ENCODE data around the gene MEIS3.
A peak's percentile ranks its signal among the peaks of the same experiment; 100 is the strongest.
"Not testable (repeated sequence)": the region's sequence is repeated elsewhere in the genome, so short reads cannot be mapped to it uniquely, and the experiment has no call there.

Gene MEIS3

DNA sequence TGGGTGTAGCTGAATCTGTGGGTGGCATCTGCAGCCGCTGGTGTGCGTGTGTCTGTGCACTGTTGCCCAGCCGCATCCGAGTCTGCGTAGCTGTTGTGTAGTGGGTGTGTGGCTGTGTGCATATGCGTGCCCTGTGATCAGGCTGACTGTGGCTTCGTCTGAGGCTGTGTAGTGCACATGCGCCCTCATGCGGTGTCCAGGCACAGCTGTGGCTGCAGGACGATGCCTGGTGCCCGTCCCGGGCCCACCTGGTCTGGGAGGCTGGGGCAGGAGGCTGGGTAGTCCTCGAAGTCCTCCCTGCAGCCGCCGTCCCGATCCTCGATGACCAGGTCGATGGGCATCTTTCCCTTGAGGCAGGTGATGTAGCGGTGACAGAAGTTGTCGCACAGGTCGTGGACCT is 4.9 kb downstream of the MEIS3 start:
- no peak for DNase-seq

- DNase-seq, result no peak
Observed at GRCh38 chr19:47413941-47414340, 5.4 kb downstream of the MEIS3 start.

DNA sequence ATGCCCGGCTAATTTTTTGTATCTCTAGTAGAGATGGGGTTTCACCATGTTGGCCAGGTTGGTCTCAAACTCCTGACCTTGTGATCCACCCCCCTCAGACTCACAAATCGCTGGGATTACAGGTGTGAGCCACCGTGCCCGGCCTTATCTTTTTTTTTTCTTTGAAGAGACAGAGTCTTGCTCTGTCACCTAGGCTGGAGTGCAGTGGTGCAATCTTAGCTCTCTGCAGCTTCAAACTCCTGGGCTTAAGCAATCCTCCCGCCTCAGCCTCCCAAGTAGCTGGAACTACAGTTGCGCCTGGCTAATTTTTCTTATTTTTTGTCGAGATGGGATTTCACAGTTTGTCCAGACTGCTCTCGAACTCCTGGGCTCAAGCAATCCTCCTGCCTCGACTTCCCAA is 7.6 kb downstream of the MEIS3 start:
- DNase-seq, result not testable (repeated sequence)

DNA sequence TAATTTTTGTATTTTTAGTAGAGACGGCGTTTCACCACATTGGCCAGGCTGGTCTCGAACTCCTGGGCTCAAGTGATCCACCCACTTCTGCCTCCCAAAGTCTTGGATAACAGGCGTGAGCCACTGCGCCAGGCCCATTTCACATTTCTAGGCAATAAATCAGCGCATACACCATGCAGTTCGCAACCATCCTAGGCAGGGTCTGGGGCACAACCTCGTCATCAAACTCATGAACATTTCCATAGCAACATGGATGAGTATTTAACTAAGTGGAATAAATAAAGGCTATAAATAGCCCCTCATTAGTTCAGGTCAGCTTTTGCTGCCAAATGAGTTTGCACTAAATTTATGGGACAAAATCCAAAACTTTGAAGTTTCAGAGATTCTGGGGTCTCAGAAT is 8.2 kb downstream of the MEIS3 start:
- no peak for DNase-seq

DNA sequence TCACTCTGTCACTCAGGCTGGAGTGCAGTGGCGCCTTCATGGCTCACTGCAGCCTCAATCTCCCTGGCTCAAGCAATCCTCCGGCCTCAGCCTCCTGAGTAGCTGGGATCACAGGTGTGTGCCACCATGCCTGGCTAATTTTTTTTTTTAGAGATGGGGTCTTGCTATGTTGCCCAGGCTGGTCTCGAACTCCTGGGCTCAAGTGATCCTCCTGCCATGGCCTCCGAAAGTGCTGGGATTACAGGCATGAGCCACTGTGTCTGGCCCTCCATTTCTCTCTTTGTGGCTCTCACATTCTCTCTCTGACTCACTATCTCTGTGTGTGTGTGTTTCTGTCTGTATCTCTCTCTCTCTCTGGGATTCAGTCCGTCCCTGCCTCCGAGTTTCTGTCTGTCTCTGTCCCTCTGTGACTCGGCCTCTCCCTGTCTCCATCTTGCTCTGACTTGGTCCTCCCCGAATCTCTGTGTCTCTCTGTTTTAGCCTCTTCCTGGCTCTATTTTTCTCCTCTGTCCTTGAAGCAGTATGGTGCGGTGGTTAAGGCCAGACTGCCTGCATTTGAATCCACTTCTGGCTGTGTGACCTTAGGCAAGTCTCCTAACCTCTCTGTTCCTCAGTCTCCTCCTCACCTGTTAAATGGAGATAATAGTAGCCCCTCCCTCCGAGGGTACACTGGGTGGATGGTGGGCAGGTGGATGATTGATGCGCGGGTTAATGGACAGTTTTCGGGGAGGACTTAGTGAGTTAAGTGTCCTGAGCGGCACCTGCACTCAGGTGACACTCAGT is 11.0 kb downstream of the MEIS3 start:
- no peak for DNase-seq

DNA sequence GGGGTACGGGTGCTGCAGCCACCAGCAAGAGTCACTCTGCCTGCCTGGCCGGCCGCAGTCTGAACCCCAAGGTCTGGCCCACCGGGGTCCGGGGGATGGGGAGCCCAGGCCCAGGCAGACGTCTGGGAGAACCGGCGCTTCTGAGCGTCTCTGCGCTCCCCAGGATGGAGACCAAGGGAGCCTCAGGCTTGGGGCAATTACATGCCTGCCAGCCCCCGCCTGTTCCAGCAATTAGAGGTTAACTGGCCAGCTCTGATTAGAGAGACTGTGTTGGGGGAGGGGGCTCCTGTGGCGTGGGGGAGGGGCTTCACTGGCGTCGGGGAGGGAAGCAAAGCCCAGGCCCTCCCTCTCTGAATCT is 11.9 kb downstream of the MEIS3 start:
- DNase-seq, result no peak

- DNase-seq, result peak; percentile 63
Observed at GRCh38 chr19:47406711-47407416, 12.5 kb downstream of the MEIS3 start.

DNA sequence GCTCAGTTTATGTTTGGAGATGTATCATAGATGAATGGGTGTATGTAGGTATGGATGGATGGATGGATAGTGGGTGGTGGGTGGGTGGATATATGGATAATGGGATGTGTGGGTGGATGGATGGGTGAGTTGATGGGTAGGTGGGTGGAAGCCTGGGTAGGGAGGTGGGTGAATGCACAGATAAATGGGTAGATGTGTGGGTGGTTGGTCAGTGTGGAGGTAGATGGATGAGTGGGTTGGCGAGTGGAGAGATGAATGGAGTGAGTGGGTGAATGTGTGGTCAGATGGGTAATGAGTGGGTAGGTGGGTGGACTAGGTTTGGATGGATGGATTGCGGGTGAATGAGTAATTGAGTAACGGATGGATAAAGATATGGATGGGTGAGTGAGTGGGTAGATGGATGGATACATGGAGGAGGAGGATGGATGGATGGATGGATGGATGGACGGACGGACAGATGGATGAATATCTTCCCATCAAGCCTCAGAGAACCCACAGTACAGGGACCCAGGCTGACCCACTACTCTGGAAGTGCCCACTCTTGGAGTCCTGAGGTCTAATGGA is 13.4 kb downstream of the MEIS3 start:
- DNase-seq, result no peak

DNA sequence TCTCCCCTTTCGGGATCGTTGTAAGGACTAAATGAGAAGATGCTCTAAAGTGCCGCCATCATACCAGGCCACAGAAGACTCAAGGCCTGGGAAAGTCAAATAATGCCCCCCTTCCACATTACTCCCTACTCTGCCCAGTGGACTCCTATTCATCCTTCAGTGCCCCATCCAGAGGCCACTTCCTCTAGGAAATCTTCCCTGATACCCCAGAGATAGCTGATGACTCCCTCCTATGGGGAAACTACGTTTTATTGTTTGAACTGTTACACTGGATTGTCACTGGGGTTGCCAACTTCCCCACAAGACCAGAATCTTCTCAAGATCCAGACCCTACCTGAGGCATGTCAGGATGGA is 14.2 kb downstream of the MEIS3 start:
- DNase-seq, result no peak

DNA sequence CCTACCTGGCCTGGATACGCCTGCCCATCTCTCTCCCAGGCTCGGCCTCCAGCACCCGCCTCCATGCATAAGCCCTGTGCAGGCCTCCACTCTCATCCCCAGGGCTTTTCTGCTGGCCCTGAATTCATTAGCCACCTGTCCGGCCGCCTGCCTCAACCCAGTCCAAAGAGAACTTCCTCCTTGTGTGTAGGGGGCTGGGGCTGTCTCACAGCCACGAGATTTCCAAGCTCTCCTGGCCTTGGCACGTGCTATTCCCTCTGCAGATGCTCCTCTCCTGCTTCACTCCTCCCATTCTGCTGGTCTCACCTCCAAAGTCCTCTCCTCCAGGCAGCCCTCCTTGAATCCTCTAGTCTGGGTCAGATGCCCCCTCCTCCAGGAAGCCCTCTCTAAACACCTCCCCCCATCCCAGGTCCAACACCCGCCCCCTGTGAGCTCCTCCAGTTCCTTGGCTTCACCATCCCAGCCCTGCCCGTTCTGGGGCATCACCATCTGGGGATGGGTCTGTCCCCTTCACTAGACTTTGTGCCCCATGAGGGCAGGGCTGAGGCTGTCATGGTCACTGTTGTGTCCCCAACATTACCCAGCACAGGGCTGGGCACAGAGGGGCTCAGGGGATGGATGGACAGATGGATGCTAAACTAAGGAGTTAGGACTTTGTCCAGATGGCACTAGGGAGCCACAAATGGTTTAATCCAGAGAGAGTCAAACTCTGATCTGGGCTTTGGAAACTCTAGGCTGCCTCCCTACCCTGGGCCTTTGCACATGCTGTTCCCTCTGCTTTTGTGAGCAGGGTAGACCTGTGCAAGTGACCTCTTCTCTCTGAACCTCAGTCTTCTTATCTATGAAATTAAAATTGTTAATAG is 14.8 kb downstream of the MEIS3 start:
- DNase-seq, result no peak

GRCh38 chr19:47402504-47402903 is 16.8 kb downstream of the MEIS3 start:
- DNase-seq, result no peak

DNA sequence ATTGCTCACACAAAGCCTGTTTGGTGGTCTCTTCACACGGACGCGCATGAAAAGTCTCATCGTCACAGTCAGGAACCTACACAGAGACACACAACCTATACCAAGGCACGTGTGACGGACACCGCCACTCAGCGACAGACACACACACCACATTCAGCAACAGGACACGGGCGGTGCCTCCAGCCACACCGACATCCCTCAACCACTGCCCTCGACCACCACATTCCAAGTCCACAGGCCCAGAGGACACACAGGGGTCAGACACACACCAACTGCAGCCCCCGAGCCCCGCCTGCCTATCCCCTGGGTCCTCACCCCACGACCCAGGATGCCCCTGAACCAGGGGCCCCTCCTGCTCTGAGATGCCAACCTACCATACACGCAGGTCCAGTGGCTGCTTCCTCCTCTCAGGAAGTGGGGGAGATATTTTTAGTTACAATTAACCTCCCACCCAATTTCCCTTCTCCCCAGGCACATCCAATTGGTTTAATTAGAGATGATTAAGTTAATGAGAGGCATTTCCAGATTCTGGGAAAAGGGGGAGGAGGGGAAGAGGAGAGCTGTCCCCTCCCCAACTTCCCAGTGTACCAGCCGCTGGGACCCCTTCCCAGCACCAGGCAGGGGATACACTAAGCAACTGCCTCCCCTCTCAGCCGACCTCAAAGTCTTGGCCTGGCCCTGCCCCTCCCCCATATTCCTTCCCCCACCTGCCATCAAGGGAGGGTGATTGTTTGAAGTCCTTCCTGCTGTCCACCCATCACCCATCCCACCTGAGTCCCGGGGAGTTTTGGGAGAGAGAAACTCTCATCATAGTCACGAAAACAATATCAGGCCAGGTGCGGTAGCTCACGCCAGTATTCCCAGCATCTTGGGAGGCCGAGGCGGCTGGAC is 20.4 kb downstream of the MEIS3 start:
- DNase-seq, result no peak

- DNase-seq, result peak; percentile 87
Observed at GRCh38 chr19:47391510-47392223, 27.7 kb downstream of the MEIS3 start.

GRCh38 chr19:47390533-47391488 is 28.5 kb downstream of the MEIS3 start:
- DNase-seq, result no peak

GRCh38 chr19:47389150-47389556 is 30.2 kb downstream of the MEIS3 start:
- no peak for DNase-seq

DNA sequence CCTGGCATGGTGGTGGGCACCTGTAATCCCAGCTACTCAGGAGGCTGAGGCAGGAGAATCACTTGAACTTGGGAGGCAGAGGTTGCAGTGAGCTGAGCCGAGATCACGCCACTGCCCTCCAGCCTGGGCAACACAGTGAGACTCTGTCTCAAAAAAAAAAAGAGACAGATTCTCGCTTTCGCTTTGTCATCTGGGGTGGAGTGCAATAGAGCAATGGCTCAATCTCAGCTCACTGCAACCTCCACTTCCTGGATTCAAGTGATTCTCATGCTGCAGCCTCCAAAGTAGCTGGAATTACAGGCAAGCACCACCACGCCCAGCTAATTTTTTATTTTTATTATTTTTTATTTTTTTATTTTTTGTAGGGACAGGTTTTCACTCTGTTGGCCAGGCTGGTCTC is 30.6 kb downstream of the MEIS3 start:
- DNase-seq, result not testable (repeated sequence)

DNA sequence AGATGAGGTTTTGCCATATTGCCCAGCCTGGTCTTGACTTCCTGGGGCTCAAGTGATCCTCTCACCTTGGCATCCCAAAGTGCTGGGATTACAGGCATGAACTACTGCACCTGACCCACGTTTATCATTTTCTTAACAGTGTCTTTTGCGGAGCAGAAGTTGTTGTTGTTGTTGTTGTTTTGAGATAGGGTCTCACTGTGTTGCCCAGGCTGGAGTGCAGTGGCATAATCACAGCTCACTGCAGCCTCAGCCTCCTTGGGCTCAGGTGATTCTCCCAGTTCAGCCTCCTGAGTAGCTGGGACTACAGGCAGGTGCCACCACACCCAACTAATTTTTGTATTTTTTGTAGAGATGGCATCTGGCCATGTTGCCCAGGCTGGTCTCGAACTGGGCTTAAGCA is 31.7 kb downstream of the MEIS3 start:
- DNase-seq, result not testable (repeated sequence)

DNA sequence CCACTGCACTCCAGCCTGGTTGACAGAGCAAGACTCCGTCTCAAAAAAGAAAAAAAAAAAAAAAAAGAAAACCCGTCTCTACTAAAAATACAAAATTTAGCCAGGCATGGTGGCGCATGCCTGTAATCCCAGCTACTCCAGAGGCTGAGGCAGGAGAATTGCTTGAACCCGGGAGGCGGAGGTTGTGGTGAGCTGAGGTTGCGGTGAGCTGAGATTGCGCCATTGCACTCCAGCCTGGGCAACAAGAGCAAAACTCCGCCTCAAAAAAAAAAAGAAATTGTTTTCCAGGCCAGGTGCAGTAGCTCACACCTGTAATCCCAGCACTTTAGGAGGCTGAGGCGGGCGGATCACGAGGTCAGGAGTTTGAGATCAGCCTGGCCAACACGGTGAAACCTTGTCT is 32.7 kb downstream of the MEIS3 start:
- DNase-seq, result not testable (repeated sequence)

DNA sequence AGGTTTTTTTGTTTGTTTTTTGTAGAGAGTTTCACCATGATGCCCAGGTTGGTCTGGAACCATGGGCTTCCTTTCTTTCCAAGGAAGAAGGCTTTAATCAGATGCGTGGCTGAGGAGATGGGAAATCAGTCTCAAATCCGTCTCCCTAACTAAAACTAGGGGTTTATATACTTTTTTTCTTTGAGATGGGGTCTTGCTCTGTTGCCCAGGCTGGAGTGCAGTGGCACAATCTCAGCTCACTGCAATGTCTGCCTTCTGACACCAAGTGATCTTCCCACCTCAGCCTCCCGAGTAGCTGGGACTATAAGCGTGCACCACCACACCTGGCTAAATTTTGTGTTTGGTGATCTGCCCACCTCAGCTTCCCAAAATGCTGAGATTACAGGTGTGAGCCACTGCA is 34.8 kb downstream of the MEIS3 start:
- not testable (repeated sequence) for DNase-seq

DNA sequence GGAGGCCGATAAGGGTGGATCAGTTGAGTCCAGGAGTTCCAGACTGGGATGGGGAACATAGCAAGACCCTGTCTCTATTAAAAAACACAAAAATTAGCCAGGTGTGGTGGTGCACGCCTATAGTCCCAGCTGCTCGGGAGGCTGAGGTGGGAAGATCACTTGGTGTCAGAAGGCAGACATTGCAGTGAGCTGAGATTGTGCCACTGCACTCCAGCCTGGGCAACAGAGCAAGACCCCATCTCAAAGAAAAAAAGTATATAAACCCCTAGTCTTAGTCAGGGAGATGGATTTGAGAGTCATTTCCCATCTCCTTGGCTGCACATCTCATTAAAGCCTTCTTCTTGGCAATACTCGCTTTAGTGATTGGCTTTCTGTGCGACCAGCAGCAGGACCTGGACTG is 35.4 kb downstream of the MEIS3 start:
- not testable (repeated sequence) for DNase-seq
